Natural killer cell (primary cell): ENCODE data around the gene MEN1. TPM values are rescaled to one million over a fixed set of nuclear protein-coding genes. Genes with fewer than 3 reads are reported as not detected.

Experiments
- ATAC-seq, 3 donors: fragments of 150-1000 bp in 2 of 3; fragments of 200-7000 bp in 1 of 3; cut with Tn5 transposase; 1 replicate in 1 of 3; 2 replicates in 2 of 3; pipeline ENCODE4 v1.10.0; 2021; ENCODE audit warnings: mild to moderate bottlenecking in 2 of 3, moderate library complexity in 2 of 3
- DNase-seq, 2 donors: peaks; one replicate each; pipeline versions ENCODE4 v3.0.0 to v3.0.0-alpha.2; 2013 to 2021; ENCODE audit warnings: mixed read lengths in 1 of 2
- H3K27ac ChIP-seq: one replicate; pipeline ENCODE4 v1.5.1; 2013; ENCODE audit warnings: mild to moderate bottlenecking, low read length
- H3K27me3 ChIP-seq: one replicate; pipeline ENCODE4 v1.6.1; 2013; ENCODE audit warnings: low read length; ENCODE audit not compliant: control insufficient read depth, insufficient read depth
- H3K36me3 ChIP-seq: one replicate; pipeline ENCODE4 v1.6.1; 2013; ENCODE audit warnings: low read length; ENCODE audit not compliant: control insufficient read depth, insufficient read depth
- H3K4me1 ChIP-seq: one replicate; pipeline ENCODE4 v1.6.1; 2013; ENCODE audit warnings: low read length; ENCODE audit not compliant: control insufficient read depth, insufficient read depth
- H3K4me3 ChIP-seq: one replicate; pipeline ENCODE4 v1.5.1; 2013; ENCODE audit warnings: low read length
- H3K9me3 ChIP-seq: one replicate; pipeline ENCODE4 v1.6.1; 2013; ENCODE audit warnings: low read length; ENCODE audit not compliant: control insufficient read depth, insufficient read depth
- H3K27ac Mint-ChIP-seq, 2 donors: one replicate each; pipeline ENCODE4 v1.8.0; 2022; ENCODE audit warnings: mild to moderate bottlenecking in 2 of 2, mixed read lengths in 2 of 2, moderate library complexity in 1 of 2
- H3K27me3 Mint-ChIP-seq, 2 donors: one replicate each; pipeline ENCODE4 v1.8.0; 2022; ENCODE audit warnings: low read depth in 2 of 2, mixed read lengths in 2 of 2
- H3K36me3 Mint-ChIP-seq: one replicate; pipeline ENCODE4 v1.8.0; 2022; ENCODE audit warnings: mixed read lengths
- H3K4me1 Mint-ChIP-seq, 2 donors: one replicate each; pipeline ENCODE4 v1.8.0; 2022; ENCODE audit warnings: mixed read lengths in 2 of 2
- H3K4me3 Mint-ChIP-seq: one replicate; pipeline ENCODE4 v1.8.0; 2022; ENCODE audit warnings: mild to moderate bottlenecking, moderate library complexity, mixed read lengths
- H3K9me3 Mint-ChIP-seq, 2 donors: one replicate each; pipeline ENCODE4 v1.8.0; 2022; ENCODE audit warnings: mixed read lengths in 2 of 2
- CTCF ChIP-seq: fragments of 200-600 bp; IDR thresholded peaks from one replicate; pipeline ENCODE4 v1.8.0; 2022; ENCODE audit warnings: antibody characterized with exemption
- WGBS: methylation state at CpG from one replicate; pipeline ENCODE4 v1.1.7; 2013; ENCODE audit warnings: missing lambda C conversion rate; ENCODE audit not compliant: insufficient coverage; 5-methylcytosine and 5-hydroxymethylcytosine counted together
- intact Hi-C: fragments of 100-400 bp; cut with micrococcal nuclease; formaldehyde crosslinking; loops from one replicate; pipeline ENCODE4 v1.14.2; 2022
- total RNA-seq, 4 donors: library from RNA; stranded (reverse); fragments of 120-200 nt in 1 of 4; gene quantifications; one replicate each; pipeline versions ENCODE4 v1.2.3 to v1.2.4, GENCODE V29; 2013 to 2022

The MEN1 gene
- total RNA-seq, 3 donors from 2014 or later (not counting 1 experiment from before 2014, with no cell fraction given), result 29.3 to 42.2 (median 32.2) TPM

GRCh38 chr11:64762674-64763525 is 47.5 kb downstream of the MEN1 start:
- Histone ChIP-seq H3K4me1 (peaks cover 99% of the 10 kb centered on the region), H3K27ac (peak overlapping the region; percentile 59), H3K4me3 (no peak overlapping the region), H3K9me3 (no peaks in the 10 kb centered on the region), H3K36me3 (peaks cover 37% of the 10 kb centered on the region), H3K27me3 (no peaks in the 10 kb centered on the region)
- Mint-ChIP-seq H3K27ac (peak overlapping the region; percentile 95 to 96), H3K27me3 (no peaks in the 10 kb centered on the region), H3K36me3 (peaks cover 12% of the 10 kb centered on the region), H3K9me3 (no peaks in the 10 kb centered on the region), H3K4me3 (peak overlapping the region; percentile 83), H3K4me1 (peaks cover 78 to 84% of the 10 kb centered on the region in 2 donors)
- ATAC-seq, result peak in 1 of 3 donors; percentile 14
- intact Hi-C loops, result no loop called here
- peak in 1 of 2 donors; percentile 58 for DNase-seq
- 27% methylated on average over 11 of the region's 13 CpGs for WGBS
- TF ChIP-seq CTCF, result no peak

GRCh38 chr11:64762277-64762673 is 48.1 kb downstream of the MEN1 start:
- Histone ChIP-seq H3K4me1 (peaks cover 98% of the 10 kb centered on the region), H3K9me3 (no peaks in the 10 kb centered on the region), H3K36me3 (peaks cover 31% of the 10 kb centered on the region), H3K27ac (peak overlapping the region; percentile 59), H3K4me3 (no peak overlapping the region), H3K27me3 (no peaks in the 10 kb centered on the region)
- peaks cover 72 to 83% of the 10 kb centered on the region in 2 donors for H3K4me1 Mint-ChIP-seq
- intact Hi-C loops, result no loop called here
- TF ChIP-seq CTCF, result no peak
- peak overlapping the region; percentile 95 to 96 for H3K27ac Mint-ChIP-seq
- H3K27me3 Mint-ChIP-seq, result no peaks in the 10 kb centered on the region
- peak overlapping the region; percentile 83 for H3K4me3 Mint-ChIP-seq
- H3K9me3 Mint-ChIP-seq, result no peaks in the 10 kb centered on the region
- ATAC-seq (peak in 2 of 3 donors; percentile 21 to 28), DNase-seq (no peak)
- WGBS, result 37% methylated on average over 5 of the region's 5 CpGs
- H3K36me3 Mint-ChIP-seq, result peaks cover 12% of the 10 kb centered on the region

GRCh38 chr11:64760759-64761420 is 49.5 kb downstream of the MEN1 start:
- peak overlapping the region; percentile 44 for H3K27ac ChIP-seq
- WGBS, result 54% methylated on average over 7 of the region's 7 CpGs
- Mint-ChIP-seq H3K27me3 (no peaks in the 10 kb centered on the region), H3K27ac (peak overlapping the region; percentile 95 to 96), H3K9me3 (no peaks in the 10 kb centered on the region), H3K4me1 (peaks cover 61 to 72% of the 10 kb centered on the region in 2 donors), H3K4me3 (peak overlapping the region; percentile 79), H3K36me3 (peaks cover 12% of the 10 kb centered on the region)
- H3K9me3 ChIP-seq, result no peaks in the 10 kb centered on the region
- no peak for TF ChIP-seq CTCF
- no peak overlapping the region for H3K4me3 ChIP-seq
- no peaks in the 10 kb centered on the region for H3K27me3 ChIP-seq
- peaks cover 85% of the 10 kb centered on the region for H3K4me1 ChIP-seq
- intact Hi-C loops, result no loop called here
- peaks cover 20% of the 10 kb centered on the region for H3K36me3 ChIP-seq
- no peak for ATAC-seq
- no peak for DNase-seq
